GM23338 (cell line): ENCODE data around the gene GAB1. TPM values are rescaled to one million over a fixed set of nuclear protein-coding genes. Genes with fewer than 3 reads are reported as not detected.

Experiments
- ATAC-seq: fragments of 200-7000 bp; cut with Tn5 transposase; 3 replicates; pipeline ENCODE4 v1.9.1; 2020
- DNase-seq: peaks from one replicate; pipeline ENCODE4 v3.0.0-alpha.2; 2015; ENCODE audit warnings: low spot score
- H2AFZ ChIP-seq: fragments of 200-600 bp; sonication (generic); 2 replicates; pipeline ENCODE4 v1.8.0; 2016; ENCODE audit warnings: antibody characterized with exemption, mild to moderate bottlenecking, moderate library complexity
- H3F3A ChIP-seq: fragments of 200-600 bp; sonication (generic); replicated peaks from 2 replicates; pipeline ENCODE4 v1.8.0; 2017; ENCODE audit warnings: antibody characterized with exemption, mixed run types, low read depth
- H3K27ac ChIP-seq: fragments of 200-600 bp; sonication (generic); 2 replicates; pipeline ENCODE4 v1.6.1; 2016; ENCODE audit warnings: low read depth
- H3K27me3 ChIP-seq: fragments of 200-600 bp; sonication (generic); 2 replicates; pipeline ENCODE4 v1.8.0; 2016; ENCODE audit warnings: mild to moderate bottlenecking, mixed run types, moderate library complexity; ENCODE audit not compliant: insufficient read depth
- H3K36me3 ChIP-seq: fragments of 200-600 bp; sonication (generic); 2 replicates; pipeline ENCODE4 v1.8.0; 2016; ENCODE audit warnings: mild to moderate bottlenecking; ENCODE audit not compliant: insufficient read depth
- H3K4me1 ChIP-seq: fragments of 200-600 bp; sonication (generic); 2 replicates; pipeline ENCODE4 v1.8.0; 2016; ENCODE audit warnings: mild to moderate bottlenecking, moderate library complexity; ENCODE audit not compliant: insufficient read depth
- H3K4me2 ChIP-seq: fragments of 200-600 bp; sonication (generic); 2 replicates; pipeline ENCODE4 v1.7.1; 2017; ENCODE audit warnings: mixed run types
- H3K4me3 ChIP-seq: fragments of 200-600 bp; sonication (generic); 2 replicates; pipeline ENCODE4 v1.6.1; 2016; ENCODE audit warnings: mixed run types
- H3K79me2 ChIP-seq: fragments of 200-600 bp; sonication (generic); replicated peaks from 2 replicates; pipeline ENCODE4 v1.8.0; 2017; ENCODE audit warnings: mild to moderate bottlenecking; ENCODE audit not compliant: insufficient read depth
- H3K9me2 ChIP-seq: fragments of 200-600 bp; sonication (generic); 2 replicates; pipeline ENCODE4 v1.8.0; 2017; ENCODE audit not compliant: insufficient read depth
- H4K20me1 ChIP-seq: fragments of 200-600 bp; sonication (generic); replicated peaks from 2 replicates; pipeline ENCODE4 v1.8.0; 2017; ENCODE audit warnings: mild to moderate bottlenecking; ENCODE audit not compliant: insufficient read depth
- H3K27ac Mint-ChIP-seq: 2 replicates; pipeline ENCODE4 v1.8.0; 2020; ENCODE audit warnings: inconsistent platforms, mild to moderate bottlenecking, moderate library complexity, mixed read lengths
- H3K27me3 Mint-ChIP-seq: 3 replicates; pipeline ENCODE4 v1.8.0; 2022; ENCODE audit warnings: low read depth, mild to moderate bottlenecking, moderate library complexity, mixed read lengths, inconsistent platforms; ENCODE audit not compliant: insufficient read depth, poor library complexity
- H3K36me3 Mint-ChIP-seq: 3 replicates; pipeline ENCODE4 v1.8.0; 2021; ENCODE audit warnings: low read depth, mild to moderate bottlenecking, inconsistent platforms, moderate library complexity, mixed read lengths
- H3K4me1 Mint-ChIP-seq: 3 replicates; pipeline ENCODE4 v1.8.0; 2020; ENCODE audit warnings: mild to moderate bottlenecking, inconsistent platforms, mixed read lengths
- H3K4me3 Mint-ChIP-seq: 3 replicates; pipeline ENCODE4 v1.8.0; 2021; ENCODE audit warnings: moderate library complexity, mild to moderate bottlenecking, inconsistent platforms, mixed read lengths
- H3K9me3 Mint-ChIP-seq: 3 replicates; pipeline ENCODE4 v1.8.0; 2020; ENCODE audit warnings: moderate library complexity, mild to moderate bottlenecking, inconsistent platforms, mixed read lengths
- CREB1 ChIP-seq: fragments of 250-450 bp; sonication (Bioruptor Pico); IDR thresholded peaks from 2 replicates; pipeline ENCODE4 v1.5.0; 2020; ENCODE audit warnings: low read depth, mild to moderate bottlenecking, moderate library complexity
- CTCF ChIP-seq, 2 experiments: fragments of 200-600 bp in 1 of 2; sonication (generic) in 1 of 2; conservative IDR thresholded peaks; 2 replicates each; pipeline versions ENCODE4 v1.5.1 to v1.6.1; 2016 to 2017; ENCODE audit warnings: antibody characterized with exemption in 2 of 2, low read depth in 2 of 2, mild to moderate bottlenecking in 2 of 2, moderate library complexity in 1 of 2
- EZH2phosphoT487 ChIP-seq: fragments of 200-600 bp; sonication (generic); IDR thresholded peaks from one replicate; pipeline ENCODE4 v1.8.1; 2018; ENCODE audit warnings: antibody characterized with exemption; ENCODE audit not compliant: unreplicated experiment
- JUNB ChIP-seq: IDR thresholded peaks from one replicate; pipeline ENCODE4 v1.6.1; 2016; ENCODE audit warnings: antibody characterized with exemption; ENCODE audit not compliant: unreplicated experiment
- NANOG ChIP-seq: IDR thresholded peaks from 2 replicates; pipeline ENCODE4 v1.6.1; 2016; ENCODE audit warnings: antibody characterized with exemption, borderline replicate concordance
- POLR2AphosphoS5 ChIP-seq: IDR thresholded peaks from 2 replicates; pipeline ENCODE4 v1.6.1; 2016; ENCODE audit warnings: antibody characterized with exemption, low read depth
- STAT1 ChIP-seq: IDR thresholded peaks from one replicate; pipeline ENCODE4 v1.6.1; 2016; ENCODE audit warnings: antibody characterized with exemption; ENCODE audit not compliant: unreplicated experiment
- ZNF114 ChIP-seq: fragments of 250-450 bp; sonication (Bioruptor Pico); IDR thresholded peaks from 2 replicates; pipeline ENCODE4 v1.5.0; 2020; ENCODE audit warnings: mild to moderate bottlenecking, moderate library complexity
- ZNF331 ChIP-seq: fragments of 250-450 bp; sonication (Bioruptor Pico); IDR thresholded peaks from 2 replicates; pipeline ENCODE4 v1.5.0; 2020; ENCODE audit warnings: low read depth, mild to moderate bottlenecking, moderate library complexity
- polyA plus RNA-seq: library from polyadenylated mRNA; unstranded; fragments of >200 nt; fragmentation: Nextera tagmentation; extraction: Ambion mirVana; gene quantifications from 2 replicates; pipeline ENCODE4 v1.2.1, GENCODE V29; 2016
- total RNA-seq: library from RNA; depleted of rRNA; stranded (reverse); fragments of >200 nt; shearing (Covaris generic); gene quantifications from 2 replicates; pipeline ENCODE4 v1.2.3, GENCODE V29; 2014

The GAB1 gene
- total and polyA plus RNA-seq, 2 experiments from 2014 or later: 4.0 to 18.4 TPM

GRCh38 chr4:143381189-143382118 lies 44.8 kb downstream of the GAB1 start:
- H3K4me3 ChIP-seq: no peak overlapping the region
- H3K27ac Mint-ChIP-seq: no peak overlapping the region; the same call in 1 of the 2 replicates
- no peak for TF ChIP-seq CTCF (conservative IDR thresholded peaks at IDR 0.05; ENCODE audit: low read depth in 2 of 2)
- no peak for TF ChIP-seq STAT1
- no peak for TF ChIP-seq EZH2phosphoT487
- no peak for TF ChIP-seq CREB1 (CRISPR knock-in tag)
- TF ChIP-seq ZNF114 (CRISPR knock-in tag): no peak
- TF ChIP-seq JUNB: no peak
- no peak for TF ChIP-seq ZNF331 (CRISPR knock-in tag)
- TF ChIP-seq NANOG: no peak

GRCh38 chr4:143382596-143382995 lies 45.9 kb downstream of the GAB1 start:
- no peak overlapping the region for H3K27ac Mint-ChIP-seq
- no peaks in the 10 kb centered on the region for H4K20me1 ChIP-seq

More at GRCh38 chr4:143381189-143382118, 44.8 kb downstream of the GAB1 start:
- ATAC-seq: peak; percentile 67
- Mint-ChIP-seq H3K4me3 (no peak overlapping the region; the same call in 2 of the 3 replicates), H3K4me1 (peaks cover 60% of the 10 kb centered on the region), H3K9me3 (no peaks in the 10 kb centered on the region), H3K27me3 (peaks cover 4% of the 10 kb centered on the region), H3K36me3 (no peaks in the 10 kb centered on the region)
- Histone ChIP-seq H3K36me3 (no peaks in the 10 kb centered on the region), H4K20me1 (no peaks in the 10 kb centered on the region), H3K27ac (peak overlapping the region; percentile 65; the same call in 1 of the 2 replicates), H2AFZ (no peak overlapping the region), H3K9me2 (no peaks in the 10 kb centered on the region), H3K4me2 (peak overlapping the region; percentile 39), H3K27me3 (no peaks in the 10 kb centered on the region), H3K79me2 (peaks cover 70% of the 10 kb centered on the region), H3F3A (no peaks in the 10 kb centered on the region), H3K4me1 (peaks cover 62% of the 10 kb centered on the region)
- DNase-seq: peak; percentile 31

More at GRCh38 chr4:143382596-143382995, 45.9 kb downstream of the GAB1 start:
- no peak overlapping the region for H3K4me3 Mint-ChIP-seq
- Histone ChIP-seq H3K27me3 (no peaks in the 10 kb centered on the region), H3K4me2 (peak overlapping the region; percentile 27; the same call in 1 of the 2 replicates), H2AFZ (no peak overlapping the region), H3F3A (no peaks in the 10 kb centered on the region), H3K27ac (no peak overlapping the region), H3K79me2 (peaks cover 59% of the 10 kb centered on the region), H3K4me3 (no peak overlapping the region), H3K36me3 (no peaks in the 10 kb centered on the region), H3K9me2 (no peaks in the 10 kb centered on the region), H3K4me1 (peaks cover 53% of the 10 kb centered on the region)
- ATAC-seq (no peak), DNase-seq (no peak)
- H3K36me3 Mint-ChIP-seq: no peaks in the 10 kb centered on the region
- TF ChIP-seq POLR2AphosphoS5: no peak
- H3K27me3 Mint-ChIP-seq: peaks cover 4% of the 10 kb centered on the region
- H3K9me3 Mint-ChIP-seq: no peaks in the 10 kb centered on the region
- peaks cover 56% of the 10 kb centered on the region for H3K4me1 Mint-ChIP-seq
